B cell (primary cell): ENCODE data around the gene RIMBP2. TPM values are rescaled to one million over a fixed set of nuclear protein-coding genes. Genes with fewer than 3 reads are reported as not detected.
"Not testable (repeated sequence)": the region's sequence is repeated elsewhere in the genome, so short reads cannot be mapped to it uniquely, and the experiment has no call there.

Source experiments
- ATAC-seq: fragments of 200-7000 bp; cut with Tn5 transposase; one replicate; pipeline ENCODE4 v1.10.0; 2021; ENCODE audit warnings: low read depth, mild to moderate bottlenecking, moderate number of reproducible peaks, moderate library complexity
- CTCF ChIA-PET: fragments of 350-600 bp; sonication (Branson Sonifier 250); formaldehyde crosslinking; loops from one replicate; lab custom pipeline; 2021; ENCODE audit warnings: antibody characterized with exemption, inconsistent platforms; lab: Charles Lee
- POLR2A ChIA-PET: fragments of 350-600 bp; sonication (Branson Sonifier 250); formaldehyde crosslinking; loops from one replicate; lab custom pipeline; 2021; ENCODE audit warnings: antibody characterized with exemption; lab: Charles Lee
- DNase-seq: peaks from one replicate; pipeline ENCODE4 v3.0.0; 2013
- H2AFZ ChIP-seq: 2 replicates; pipeline ENCODE4 v1.6.1; 2012; ENCODE audit warnings: mild to moderate bottlenecking, low read depth, low read length; ENCODE audit not compliant: insufficient read depth, poor library complexity, severe bottlenecking
- H3K27ac ChIP-seq, 2 donors: 1 replicate in 1 of 2; 2 replicates in 1 of 2; pipeline ENCODE4 v1.5.1; 2012 to 2013; ENCODE audit warnings: low read length in 2 of 2, mild to moderate bottlenecking in 2 of 2, moderate library complexity in 1 of 2
- H3K27me3 ChIP-seq, 4 experiments: fragments of 200-600 bp in 1 of 4; sonication (generic) in 1 of 4; replicated peaks in 1 of 4; 1 replicate in 2 of 4; 2 replicates in 2 of 4; pipeline versions ENCODE4 v1.6.1 to v1.7.0; 2013 to 2016; ENCODE audit warnings: low read length in 3 of 4, mild to moderate bottlenecking in 2 of 4, mixed read lengths in 1 of 4, moderate library complexity in 1 of 4; ENCODE audit not compliant: insufficient read depth in 4 of 4, control insufficient read depth in 3 of 4; ENCODE audit errors: control extremely low read depth in 1 of 4
- H3K36me3 ChIP-seq, 2 experiments: replicated peaks in 1 of 2; 1 replicate in 1 of 2; 2 replicates in 1 of 2; pipeline versions ENCODE4 v1.6.1 to v1.7.1; 2013; ENCODE audit warnings: low read length in 1 of 2; ENCODE audit not compliant: insufficient read depth in 2 of 2, control insufficient read depth in 1 of 2; ENCODE audit errors: control extremely low read depth in 1 of 2, extremely low read depth in 1 of 2
- H3K4me1 ChIP-seq, 2 donors: fragments of 200-600 bp in 1 of 2; sonication (generic) in 1 of 2; 1 replicate in 1 of 2; 2 replicates in 1 of 2; pipeline versions ENCODE4 v1.5.1 to v1.6.1; 2013 to 2017; ENCODE audit warnings: low read length in 2 of 2; ENCODE audit not compliant: control insufficient read depth in 2 of 2, insufficient read depth in 2 of 2
- H3K4me2 ChIP-seq: replicated peaks from 2 replicates; pipeline ENCODE3; 2012; ENCODE audit warnings: mild to moderate bottlenecking, low read depth, low read length; ENCODE audit not compliant: poor library complexity, severe bottlenecking
- H3K4me3 ChIP-seq, 5 experiments: fragments of 200-600 bp in 1 of 5; sonication (generic) in 1 of 5; 1 replicate in 3 of 5; 2 replicates in 2 of 5; pipeline versions ENCODE4 v1.5.1 to v1.7.0; 2011 to 2016; ENCODE audit warnings: low read length in 4 of 5, mild to moderate bottlenecking in 4 of 5, low read depth in 2 of 5, control low read depth in 1 of 5, moderate library complexity in 1 of 5; ENCODE audit not compliant: insufficient read depth in 1 of 5; ENCODE audit errors: control extremely low read depth in 1 of 5, extremely low read depth in 1 of 5
- H3K79me2 ChIP-seq: fragments of 200-600 bp; sonication (generic); one replicate; pipeline ENCODE4 v1.6.0; 2016; ENCODE audit warnings: low read length; ENCODE audit not compliant: control insufficient read depth, insufficient read depth
- H3K9ac ChIP-seq: fragments of 200-600 bp; sonication (generic); 2 replicates; pipeline ENCODE4 v1.6.1; 2017; ENCODE audit warnings: mild to moderate bottlenecking, low read length, moderate library complexity
- H3K9me3 ChIP-seq, 3 donors: one replicate each; pipeline versions ENCODE4 v1.6.1 to v1.7.1; 2013; ENCODE audit warnings: low read length in 2 of 3; ENCODE audit not compliant: control insufficient read depth in 2 of 3, insufficient read depth in 1 of 3; ENCODE audit errors: control extremely low read depth in 1 of 3
- H4K20me1 ChIP-seq: 2 replicates; pipeline ENCODE4 v1.6.0; 2012; ENCODE audit warnings: mild to moderate bottlenecking, low read length; ENCODE audit not compliant: insufficient read depth, control insufficient read depth, poor library complexity, severe bottlenecking
- H3K27ac Mint-ChIP-seq: one replicate; pipeline ENCODE4 v1.8.0; 2021; ENCODE audit warnings: mixed read lengths
- H3K27me3 Mint-ChIP-seq: one replicate; pipeline ENCODE4 v1.8.0; 2021; ENCODE audit warnings: mixed read lengths
- H3K4me1 Mint-ChIP-seq: one replicate; pipeline ENCODE4 v1.8.0; 2021; ENCODE audit warnings: mixed read lengths
- H3K4me3 Mint-ChIP-seq: one replicate; pipeline ENCODE4 v1.8.0; 2021; ENCODE audit warnings: mixed read lengths
- H3K9me3 Mint-ChIP-seq: one replicate; pipeline ENCODE4 v1.8.0; 2022; ENCODE audit warnings: mixed read lengths; ENCODE audit not compliant: insufficient read depth
- EZH2 ChIP-seq: IDR thresholded peaks from 2 replicates; pipeline ENCODE4 v1.6.1; 2012; ENCODE audit warnings: borderline replicate concordance, low read depth, mild to moderate bottlenecking, moderate library complexity, low read length; ENCODE audit not compliant: insufficient read depth, poor library complexity, severe bottlenecking
- WGBS: methylation state at CpG from one replicate; pipeline ENCODE4 v1.1.5; 2013; ENCODE audit warnings: missing lambda C conversion rate; ENCODE audit not compliant: insufficient coverage; 5-methylcytosine and 5-hydroxymethylcytosine counted together
- intact Hi-C: fragments of 100-400 bp; cut with micrococcal nuclease; formaldehyde crosslinking; loops from one replicate; pipeline ENCODE4 v1.10.0; 2022
- polyA plus RNA-seq: library from polyadenylated mRNA; depleted of rRNA; stranded (reverse); fragments of >200 nt; gene quantifications from 2 replicates; pipeline ENCODE4 v1.2.3, GENCODE V29; 2012
- total RNA-seq, 2 donors: library from RNA; stranded (reverse); fragments of 120-200 nt in 1 of 2; gene quantifications; 1 replicate in 1 of 2; 2 replicates in 1 of 2; pipeline versions ENCODE4 v1.2.3 to v1.2.4, GENCODE V29; 2013 to 2022
- TF ChIP-seq, protein P1 (sequence below): fragments of 200-600 bp; IDR thresholded peaks from one replicate; pipeline ENCODE4 v1.8.0; 2022; ENCODE audit warnings: antibody characterized with exemption, mild to moderate bottlenecking

Gene RIMBP2
- total and polyA plus RNA-seq, 2 donors (not counting 1 experiment from before 2014, with no cell fraction given): not detected

- TF ChIP-seq, protein P1, sequence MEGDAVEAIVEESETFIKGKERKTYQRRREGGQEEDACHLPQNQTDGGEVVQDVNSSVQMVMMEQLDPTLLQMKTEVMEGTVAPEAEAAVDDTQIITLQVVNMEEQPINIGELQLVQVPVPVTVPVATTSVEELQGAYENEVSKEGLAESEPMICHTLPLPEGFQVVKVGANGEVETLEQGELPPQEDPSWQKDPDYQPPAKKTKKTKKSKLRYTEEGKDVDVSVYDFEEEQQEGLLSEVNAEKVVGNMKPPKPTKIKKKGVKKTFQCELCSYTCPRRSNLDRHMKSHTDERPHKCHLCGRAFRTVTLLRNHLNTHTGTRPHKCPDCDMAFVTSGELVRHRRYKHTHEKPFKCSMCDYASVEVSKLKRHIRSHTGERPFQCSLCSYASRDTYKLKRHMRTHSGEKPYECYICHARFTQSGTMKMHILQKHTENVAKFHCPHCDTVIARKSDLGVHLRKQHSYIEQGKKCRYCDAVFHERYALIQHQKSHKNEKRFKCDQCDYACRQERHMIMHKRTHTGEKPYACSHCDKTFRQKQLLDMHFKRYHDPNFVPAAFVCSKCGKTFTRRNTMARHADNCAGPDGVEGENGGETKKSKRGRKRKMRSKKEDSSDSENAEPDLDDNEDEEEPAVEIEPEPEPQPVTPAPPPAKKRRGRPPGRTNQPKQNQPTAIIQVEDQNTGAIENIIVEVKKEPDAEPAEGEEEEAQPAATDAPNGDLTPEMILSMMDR: no peak
- TF ChIP-seq EZH2: no peak
- peaks cover 15% of the 10 kb centered on the region for H3K4me1 Mint-ChIP-seq
- peaks cover 0 to 13% of the 10 kb centered on the region in 2 donors for H3K4me1 ChIP-seq
- intact Hi-C loops: no loop called here
- no peak overlapping the region for H3K4me3 Mint-ChIP-seq
- peaks cover 7% of the 10 kb centered on the region for H3K27me3 Mint-ChIP-seq
- H4K20me1 ChIP-seq: no peaks in the 10 kb centered on the region
- peaks cover 0 to 33% (median 14%) of the 10 kb centered on the region in 3 donors for H3K9me3 ChIP-seq
- H3K4me2 ChIP-seq: peak overlapping the region; percentile 33
- POLR2A ChIA-PET: no interaction called here
- CTCF ChIA-PET: no interaction called here
- H3K9me3 Mint-ChIP-seq: peaks cover 3% of the 10 kb centered on the region
- no peaks in the 10 kb centered on the region for H3K27me3 ChIP-seq
- H3K27ac Mint-ChIP-seq: peak overlapping the region; percentile 64
- ATAC-seq (no peak), DNase-seq (no peak)
- no peaks in the 10 kb centered on the region for H3K79me2 ChIP-seq
- H3K4me3 ChIP-seq: peak overlapping the region in 1 of 5 experiments; percentile 2
- peak overlapping the region; percentile 67 for H2AFZ ChIP-seq
- peak overlapping the region; percentile 56 to 86 for H3K27ac ChIP-seq
- no peaks in the 10 kb centered on the region for H3K36me3 ChIP-seq
- 83% methylated on average over 1 of the region's 3 CpGs for WGBS
- no peak overlapping the region for H3K9ac ChIP-seq
Observed at GRCh38 chr12:130754234-130754901, 38.3 kb upstream of the RIMBP2 start.

DNA sequence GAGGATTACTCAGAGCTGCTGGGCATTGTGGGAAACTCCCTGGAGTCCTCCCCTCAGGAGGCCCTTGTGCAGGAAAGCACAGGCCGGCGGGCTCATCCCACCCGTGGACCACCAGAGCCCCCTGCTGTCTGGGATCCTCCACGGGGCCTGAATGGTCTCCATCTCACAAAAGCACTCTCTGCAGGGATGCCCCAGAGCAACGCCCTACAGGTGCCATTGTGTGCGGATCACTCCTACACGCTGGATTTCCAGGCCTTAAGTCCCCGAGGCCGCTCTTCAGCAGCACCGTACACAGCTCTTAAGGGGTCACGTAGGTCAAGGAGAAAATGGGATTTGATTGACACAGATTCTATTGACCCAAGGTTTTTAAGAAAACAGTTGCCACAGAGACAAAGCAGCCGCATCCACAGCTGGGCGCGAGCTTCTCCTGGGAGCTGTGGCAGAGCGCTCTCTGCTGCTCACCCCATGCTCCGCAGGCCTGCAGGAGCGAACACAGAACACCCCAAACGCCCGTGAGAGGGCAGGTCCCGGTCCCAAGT, 36.7 kb upstream of the RIMBP2 start:
- no peak overlapping the region for H3K4me3 Mint-ChIP-seq
- H3K36me3 ChIP-seq: no peaks in the 10 kb centered on the region
- intact Hi-C loops: no loop called here
- no peak overlapping the region for H3K4me2 ChIP-seq
- no peaks in the 10 kb centered on the region for H3K79me2 ChIP-seq
- ATAC-seq (no peak), DNase-seq (no peak)
- no peak overlapping the region for H3K9ac ChIP-seq
- TF ChIP-seq EZH2: no peak
- TF ChIP-seq, protein P1: no peak
- CTCF ChIA-PET: interaction anchor here (0.7 kb wide), 1 partner anchor 350 kb away, joined by 3 read pairs; no protein-coding TSS in a partner anchor
- H3K4me1 ChIP-seq: peaks cover 0 to 15% of the 10 kb centered on the region in 2 donors
- H2AFZ ChIP-seq: no peak overlapping the region
- H3K4me1 Mint-ChIP-seq: peaks cover 18% of the 10 kb centered on the region
- H3K9me3 Mint-ChIP-seq: peaks cover 3% of the 10 kb centered on the region
- peaks cover 0 to 33% (median 14%) of the 10 kb centered on the region in 3 donors for H3K9me3 ChIP-seq
- no peaks in the 10 kb centered on the region for H4K20me1 ChIP-seq
- H3K27me3 Mint-ChIP-seq: peaks cover 9% of the 10 kb centered on the region
- H3K27ac ChIP-seq: no peak overlapping the region
- H3K27me3 ChIP-seq: peaks cover 0 to 3% (median 0%) of the 10 kb centered on the region in 4 experiments
- POLR2A ChIA-PET: no interaction called here
- WGBS: 92% methylated on average over 20 of the region's 20 CpGs
- H3K4me3 ChIP-seq: no peak overlapping the region
- no peak overlapping the region for H3K27ac Mint-ChIP-seq

GRCh38 chr12:130752037-130752436, 35.9 kb upstream of the RIMBP2 start:
- 70% methylated on average over 3 of the region's 11 CpGs for WGBS
- H3K79me2 ChIP-seq, H3K4me2 ChIP-seq, H3K4me3 ChIP-seq, CTCF ChIA-PET, POLR2A ChIA-PET, ATAC-seq, H3K4me3 Mint-ChIP-seq, H3K9ac ChIP-seq, H4K20me1 ChIP-seq, H3K27ac ChIP-seq, intact Hi-C loops, H3K36me3 ChIP-seq, H2AFZ ChIP-seq, H3K9me3 Mint-ChIP-seq, H3K27me3 ChIP-seq, DNase-seq, H3K27ac Mint-ChIP-seq: not testable (repeated sequence)
- peaks cover 18% of the 10 kb centered on the region for H3K4me1 Mint-ChIP-seq
- peaks cover 0 to 15% of the 10 kb centered on the region in 2 donors for H3K4me1 ChIP-seq
- peaks cover 0 to 33% (median 14%) of the 10 kb centered on the region in 3 donors for H3K9me3 ChIP-seq
- peaks cover 11% of the 10 kb centered on the region for H3K27me3 Mint-ChIP-seq
